ENCODE data around the gene KCNJ18.
"Not testable (repeated sequence)": the region's sequence is repeated elsewhere in the genome, so short reads cannot be mapped to it uniquely, and the experiment has no call there.

The KCNJ18 gene

GRCh38 chr17:21692704-21693065, 362 bp downstream of the KCNJ18 start:
- H3K4me2 ChIP-seq (ENCODE audit: low read length); H3K9me3 ChIP-seq (ENCODE audit: control insufficient read depth, insufficient read depth, low read length); H3K9me2 ChIP-seq (replicated peaks; ENCODE audit: control insufficient read depth, low read length); H3K4me1 ChIP-seq (ENCODE audit: control insufficient read depth, low read length); H3K27me3 ChIP-seq (ENCODE audit: control insufficient read depth, low read length); H3K27ac ChIP-seq (ENCODE audit: low read depth, low read length); H3K79me2 ChIP-seq (ENCODE audit: control insufficient read depth, low read length); H4K20me1 ChIP-seq (ENCODE audit: control insufficient read depth, insufficient read depth, low read depth, low read length); H3K36me3 ChIP-seq (ENCODE audit: control insufficient read depth, low read length); H3F3A ChIP-seq (ENCODE audit: control insufficient read depth, insufficient read depth); H3K4me3 ChIP-seq (ENCODE audit: low read length): not testable (repeated sequence)

- not testable (repeated sequence) for H3K27ac ChIP-seq (ENCODE audit: low read depth, low read length); H3K36me3 ChIP-seq (ENCODE audit: control insufficient read depth, low read length); H3K79me2 ChIP-seq (ENCODE audit: control insufficient read depth, low read length); H3K4me1 ChIP-seq (ENCODE audit: control insufficient read depth, low read length); H3K9me3 ChIP-seq (ENCODE audit: control insufficient read depth, insufficient read depth, low read length); H3K9me2 ChIP-seq (replicated peaks; ENCODE audit: control insufficient read depth, low read length); H4K20me1 ChIP-seq (ENCODE audit: control insufficient read depth, insufficient read depth, low read depth, low read length); H3K4me3 ChIP-seq (ENCODE audit: low read length); H3F3A ChIP-seq (ENCODE audit: control insufficient read depth, insufficient read depth); H3K4me2 ChIP-seq (ENCODE audit: low read length); H3K27me3 ChIP-seq (ENCODE audit: control insufficient read depth, low read length)
These were observed 1.1 kb downstream of the KCNJ18 start for GRCh38 chr17:21693391-21693796.

GRCh38 chr17:21693937-21694336, 1.6 kb downstream of the KCNJ18 start:
- H3K9me3 ChIP-seq (ENCODE audit: control insufficient read depth, insufficient read depth, low read length); H4K20me1 ChIP-seq (ENCODE audit: control insufficient read depth, insufficient read depth, low read depth, low read length); H3K27me3 ChIP-seq (ENCODE audit: control insufficient read depth, low read length); H3F3A ChIP-seq (ENCODE audit: control insufficient read depth, insufficient read depth); H3K4me1 ChIP-seq (ENCODE audit: control insufficient read depth, low read length); H3K27ac ChIP-seq (ENCODE audit: low read depth, low read length); H3K4me2 ChIP-seq (ENCODE audit: low read length); H3K79me2 ChIP-seq (ENCODE audit: control insufficient read depth, low read length); H3K36me3 ChIP-seq (ENCODE audit: control insufficient read depth, low read length); H3K9me2 ChIP-seq (replicated peaks; ENCODE audit: control insufficient read depth, low read length); H3K4me3 ChIP-seq (ENCODE audit: low read length): not testable (repeated sequence)

- not testable (repeated sequence) for H3K27ac ChIP-seq (ENCODE audit: low read depth, low read length); H3K9me3 ChIP-seq (ENCODE audit: control insufficient read depth, insufficient read depth, low read length); H3K36me3 ChIP-seq (ENCODE audit: control insufficient read depth, low read length); H3K4me3 ChIP-seq (ENCODE audit: low read length); H3F3A ChIP-seq (ENCODE audit: control insufficient read depth, insufficient read depth); H3K27me3 ChIP-seq (ENCODE audit: control insufficient read depth, low read length); H3K79me2 ChIP-seq (ENCODE audit: control insufficient read depth, low read length); H4K20me1 ChIP-seq (ENCODE audit: control insufficient read depth, insufficient read depth, low read depth, low read length); H3K9me2 ChIP-seq (replicated peaks; ENCODE audit: control insufficient read depth, low read length); H3K4me2 ChIP-seq (ENCODE audit: low read length); H3K4me1 ChIP-seq (ENCODE audit: control insufficient read depth, low read length)
These were observed 3.9 kb downstream of the KCNJ18 start for GRCh38 chr17:21696227-21696626.

- H3K9me2 ChIP-seq (replicated peaks; ENCODE audit: control insufficient read depth, low read length); H3K79me2 ChIP-seq (ENCODE audit: control insufficient read depth, low read length); H3K4me2 ChIP-seq (ENCODE audit: low read length); H4K20me1 ChIP-seq (ENCODE audit: control insufficient read depth, insufficient read depth, low read depth, low read length); H3K4me3 ChIP-seq (ENCODE audit: low read length); H3K36me3 ChIP-seq (ENCODE audit: control insufficient read depth, low read length); H3K27ac ChIP-seq (ENCODE audit: low read depth, low read length); H3F3A ChIP-seq (ENCODE audit: control insufficient read depth, insufficient read depth); H3K4me1 ChIP-seq (ENCODE audit: control insufficient read depth, low read length); H3K9me3 ChIP-seq (ENCODE audit: control insufficient read depth, insufficient read depth, low read length); H3K27me3 ChIP-seq (ENCODE audit: control insufficient read depth, low read length): not testable (repeated sequence)
These were observed 4.7 kb downstream of the KCNJ18 start for GRCh38 chr17:21696842-21697507.

- not testable (repeated sequence) for H3K4me1 ChIP-seq (ENCODE audit: control insufficient read depth, low read length); H3K4me2 ChIP-seq (ENCODE audit: low read length); H3K27ac ChIP-seq (ENCODE audit: low read depth, low read length); H3K79me2 ChIP-seq (ENCODE audit: control insufficient read depth, low read length); H4K20me1 ChIP-seq (ENCODE audit: control insufficient read depth, insufficient read depth, low read depth, low read length); H3K4me3 ChIP-seq (ENCODE audit: low read length); H3K9me3 ChIP-seq (ENCODE audit: control insufficient read depth, insufficient read depth, low read length); H3K36me3 ChIP-seq (ENCODE audit: control insufficient read depth, low read length); H3K27me3 ChIP-seq (ENCODE audit: control insufficient read depth, low read length); H3F3A ChIP-seq (ENCODE audit: control insufficient read depth, insufficient read depth); H3K9me2 ChIP-seq (replicated peaks; ENCODE audit: control insufficient read depth, low read length)
These were observed 5.2 kb downstream of the KCNJ18 start for GRCh38 chr17:21697508-21697860.

- H3K9me2 ChIP-seq (replicated peaks; ENCODE audit: control insufficient read depth, low read length); H3K9me3 ChIP-seq (ENCODE audit: control insufficient read depth, insufficient read depth, low read length); H3K4me1 ChIP-seq (ENCODE audit: control insufficient read depth, low read length); H3K4me2 ChIP-seq (ENCODE audit: low read length); H3K36me3 ChIP-seq (ENCODE audit: control insufficient read depth, low read length); H3K27ac ChIP-seq (ENCODE audit: low read depth, low read length); H3K79me2 ChIP-seq (ENCODE audit: control insufficient read depth, low read length); H3F3A ChIP-seq (ENCODE audit: control insufficient read depth, insufficient read depth); H3K4me3 ChIP-seq (ENCODE audit: low read length); H3K27me3 ChIP-seq (ENCODE audit: control insufficient read depth, low read length); H4K20me1 ChIP-seq (ENCODE audit: control insufficient read depth, insufficient read depth, low read depth, low read length): not testable (repeated sequence)
These were observed 6.2 kb downstream of the KCNJ18 start for GRCh38 chr17:21698437-21699075.

GRCh38 chr17:21699124-21699523, 6.8 kb downstream of the KCNJ18 start:
- H3K4me1 ChIP-seq (ENCODE audit: control insufficient read depth, low read length); H3K79me2 ChIP-seq (ENCODE audit: control insufficient read depth, low read length); H3K4me2 ChIP-seq (ENCODE audit: low read length); H3K9me3 ChIP-seq (ENCODE audit: control insufficient read depth, insufficient read depth, low read length); H3K27ac ChIP-seq (ENCODE audit: low read depth, low read length); H4K20me1 ChIP-seq (ENCODE audit: control insufficient read depth, insufficient read depth, low read depth, low read length); H3K27me3 ChIP-seq (ENCODE audit: control insufficient read depth, low read length); H3K4me3 ChIP-seq (ENCODE audit: low read length); H3F3A ChIP-seq (ENCODE audit: control insufficient read depth, insufficient read depth); H3K36me3 ChIP-seq (ENCODE audit: control insufficient read depth, low read length); H3K9me2 ChIP-seq (replicated peaks; ENCODE audit: control insufficient read depth, low read length): not testable (repeated sequence)

All from DOHH2 (cell line).